Endothelial cell (in vitro differentiated cells): ENCODE data around the gene SPRED2. TPM values are rescaled to one million over a fixed set of nuclear protein-coding genes. Genes with fewer than 3 reads are reported as not detected.

Experiments
- DNase-seq: peaks from one replicate; pipeline ENCODE4 v3.0.0; 2021; ENCODE audit warnings: low spot score
- H3K27ac Mint-ChIP-seq: one replicate; pipeline ENCODE4 v1.8.0; 2021; ENCODE audit warnings: mixed read lengths, inconsistent platforms; ENCODE audit not compliant: unreplicated experiment
- H3K27me3 Mint-ChIP-seq: one replicate; pipeline ENCODE4 v1.8.0; 2021; ENCODE audit warnings: mild to moderate bottlenecking, moderate library complexity, mixed read lengths, inconsistent platforms; ENCODE audit not compliant: unreplicated experiment
- H3K36me3 Mint-ChIP-seq: one replicate; pipeline ENCODE4 v1.8.0; 2021; ENCODE audit warnings: mild to moderate bottlenecking, low read depth, mixed read lengths, inconsistent platforms; ENCODE audit not compliant: unreplicated experiment
- H3K4me1 Mint-ChIP-seq: one replicate; pipeline ENCODE4 v1.8.0; 2021; ENCODE audit warnings: mild to moderate bottlenecking, mixed read lengths, inconsistent platforms; ENCODE audit not compliant: unreplicated experiment
- H3K4me3 Mint-ChIP-seq: one replicate; pipeline ENCODE4 v1.8.0; 2021; ENCODE audit warnings: mild to moderate bottlenecking, mixed read lengths, inconsistent platforms; ENCODE audit not compliant: unreplicated experiment
- H3K9me3 Mint-ChIP-seq: one replicate; pipeline ENCODE4 v1.8.0; 2021; ENCODE audit warnings: mixed read lengths, inconsistent platforms; ENCODE audit not compliant: unreplicated experiment
- CTCF ChIP-seq: fragments of 200-600 bp; sonication (generic); IDR thresholded peaks from one replicate; pipeline ENCODE4 v1.5.0; 2021; ENCODE audit warnings: antibody characterized with exemption; ENCODE audit not compliant: unreplicated experiment
- total RNA-seq: library from RNA; stranded (reverse); fragmentation: NEBNext Ultra II Directional; extraction: Animal tissue kit (Norgen Biotek cat#: 25700); gene quantifications from one replicate; pipeline ENCODE4 v1.2.1, GENCODE V29; 2021; ENCODE audit not compliant: unreplicated experiment

The SPRED2 gene
- total RNA-seq, 1 donor from 2014 or later = 17.6 TPM

GRCh38 chr2:65370387-65371073, 61.9 kb downstream of the SPRED2 start:
- peaks cover 6% of the 10 kb centered on the region for H3K4me1 Mint-ChIP-seq
- H3K9me3 Mint-ChIP-seq = no peaks in the 10 kb centered on the region
- DNase-seq = no peak
- no peak for TF ChIP-seq CTCF
- H3K36me3 Mint-ChIP-seq = no peaks in the 10 kb centered on the region
- no peak overlapping the region for H3K4me3 Mint-ChIP-seq
- no peaks in the 10 kb centered on the region for H3K27me3 Mint-ChIP-seq
- no peak overlapping the region for H3K27ac Mint-ChIP-seq

GRCh38 chr2:65369980-65370379, 62.4 kb downstream of the SPRED2 start:
- no peaks in the 10 kb centered on the region for H3K9me3 Mint-ChIP-seq
- H3K27me3 Mint-ChIP-seq = no peaks in the 10 kb centered on the region
- no peaks in the 10 kb centered on the region for H3K36me3 Mint-ChIP-seq
- no peak for TF ChIP-seq CTCF
- no peak overlapping the region for H3K27ac Mint-ChIP-seq
- H3K4me1 Mint-ChIP-seq = peaks cover 6% of the 10 kb centered on the region
- no peak overlapping the region for H3K4me3 Mint-ChIP-seq
- DNase-seq = no peak

- no peak for TF ChIP-seq CTCF
- H3K4me3 Mint-ChIP-seq = no peak overlapping the region
- no peaks in the 10 kb centered on the region for H3K36me3 Mint-ChIP-seq
- no peak for DNase-seq
- no peak overlapping the region for H3K27ac Mint-ChIP-seq
- H3K4me1 Mint-ChIP-seq = peaks cover 6% of the 10 kb centered on the region
- no peaks in the 10 kb centered on the region for H3K27me3 Mint-ChIP-seq
- H3K9me3 Mint-ChIP-seq = no peaks in the 10 kb centered on the region
Observed at GRCh38 chr2:65369574-65369973, 62.8 kb downstream of the SPRED2 start.

GRCh38 chr2:65368468-65368867, 63.9 kb downstream of the SPRED2 start:
- Mint-ChIP-seq H3K36me3 (no peaks in the 10 kb centered on the region), H3K27me3 (no peaks in the 10 kb centered on the region), H3K4me3 (no peak overlapping the region), H3K4me1 (peaks cover 6% of the 10 kb centered on the region), H3K27ac (no peak overlapping the region), H3K9me3 (no peaks in the 10 kb centered on the region)
- DNase-seq = no peak
- TF ChIP-seq CTCF = no peak

GRCh38 chr2:65367524-65367923, 64.9 kb downstream of the SPRED2 start:
- Mint-ChIP-seq H3K9me3 (no peaks in the 10 kb centered on the region), H3K4me3 (no peak overlapping the region), H3K27ac (no peak overlapping the region), H3K36me3 (no peaks in the 10 kb centered on the region), H3K27me3 (no peaks in the 10 kb centered on the region), H3K4me1 (peaks cover 4% of the 10 kb centered on the region)
- TF ChIP-seq CTCF = no peak
- DNase-seq = no peak
